Measurements from ENCODE around the gene VPS8. TPM values are rescaled to one million over a fixed set of nuclear protein-coding genes. Genes with fewer than 3 reads are reported as not detected.

Gene VPS8
- total and polyA plus RNA-seq, 5 donors from 2014 or later, result 23.4 to 73.8 (median 26.9) TPM

- H3K27me3 ChIP-seq (ENCODE audit: control insufficient read depth, insufficient read depth, low read length), result no peaks in the 10 kb centered on the region
- no peaks in the 10 kb centered on the region for H3K9me3 ChIP-seq (ENCODE audit: control insufficient read depth in 2 of 2, low read length in 2 of 2)
- H3K4me3 Mint-ChIP-seq, result no peak overlapping the region
- peaks cover 24% of the 10 kb centered on the region for H3K36me3 ChIP-seq (ENCODE audit: control insufficient read depth, insufficient read depth, low read length)
- DNase-seq (no peak), ATAC-seq (ENCODE audit: low read depth in 2 of 2) (no peak)
- H3K4me1 ChIP-seq (ENCODE audit: control insufficient read depth, insufficient read depth, low read length, poor library complexity, severe bottlenecking), result no peaks in the 10 kb centered on the region
- no peak overlapping the region for H3K27ac Mint-ChIP-seq
- no peaks in the 10 kb centered on the region for H3K27me3 Mint-ChIP-seq
- H3K4me3 ChIP-seq (ENCODE audit: low read depth, low read length), result no peak overlapping the region
- peaks cover 0 to 26% (median 14%) of the 10 kb centered on the region in 4 donors for H3K4me1 Mint-ChIP-seq
- H3K9me3 Mint-ChIP-seq, result no peaks in the 10 kb centered on the region
- H3K36me3 Mint-ChIP-seq, result peaks cover 34% of the 10 kb centered on the region
- H3K27ac ChIP-seq (ENCODE audit: insufficient read depth, low read length, poor library complexity, severe bottlenecking), result no peak overlapping the region
Measured at GRCh38 chr3:184825121-184825820, 13.3 kb downstream of the VPS8 start.

- H3K9me3 ChIP-seq (ENCODE audit: control insufficient read depth in 2 of 2, low read length in 2 of 2), result no peaks in the 10 kb centered on the region
- H3K36me3 ChIP-seq (ENCODE audit: control insufficient read depth, insufficient read depth, low read length), result peaks cover 44% of the 10 kb centered on the region
- H3K4me3 ChIP-seq (ENCODE audit: low read depth, low read length), result no peak overlapping the region
- no peaks in the 10 kb centered on the region for H3K4me1 ChIP-seq (ENCODE audit: control insufficient read depth, insufficient read depth, low read length, poor library complexity, severe bottlenecking)
- H3K9me3 Mint-ChIP-seq, result no peaks in the 10 kb centered on the region
- no peak overlapping the region for H3K4me3 Mint-ChIP-seq
- peaks cover 51% of the 10 kb centered on the region for H3K36me3 Mint-ChIP-seq
- H3K27me3 ChIP-seq (ENCODE audit: control insufficient read depth, insufficient read depth, low read length), result no peaks in the 10 kb centered on the region
- H3K27ac ChIP-seq (ENCODE audit: insufficient read depth, low read length, poor library complexity, severe bottlenecking), result no peak overlapping the region
- H3K27ac Mint-ChIP-seq, result no peak overlapping the region
- ATAC-seq (ENCODE audit: low read depth in 2 of 2) (no peak), DNase-seq (no peak)
- H3K4me1 Mint-ChIP-seq, result peaks cover 0 to 25% (median 12%) of the 10 kb centered on the region in 4 donors
- H3K27me3 Mint-ChIP-seq, result no peaks in the 10 kb centered on the region
Measured at GRCh38 chr3:184827572-184827971, 15.6 kb downstream of the VPS8 start.

- peaks cover 69% of the 10 kb centered on the region for H3K36me3 Mint-ChIP-seq
- H3K27me3 ChIP-seq (ENCODE audit: control insufficient read depth, insufficient read depth, low read length), result no peaks in the 10 kb centered on the region
- H3K4me3 Mint-ChIP-seq, result peak overlapping the region in 1 of 4 donors; percentile 74
- H3K27ac Mint-ChIP-seq, result no peak overlapping the region
- DNase-seq (no peak), ATAC-seq (ENCODE audit: low read depth in 2 of 2) (no peak)
- peaks cover 0 to 19% (median 11%) of the 10 kb centered on the region in 4 donors for H3K4me1 Mint-ChIP-seq
- H3K4me3 ChIP-seq (ENCODE audit: low read depth, low read length), result no peak overlapping the region
- H3K36me3 ChIP-seq (ENCODE audit: control insufficient read depth, insufficient read depth, low read length), result peaks cover 75% of the 10 kb centered on the region
- no peaks in the 10 kb centered on the region for H3K4me1 ChIP-seq (ENCODE audit: control insufficient read depth, insufficient read depth, low read length, poor library complexity, severe bottlenecking)
- H3K9me3 ChIP-seq (ENCODE audit: control insufficient read depth in 2 of 2, low read length in 2 of 2), result no peaks in the 10 kb centered on the region
- no peaks in the 10 kb centered on the region for H3K27me3 Mint-ChIP-seq
- no peak overlapping the region for H3K27ac ChIP-seq (ENCODE audit: insufficient read depth, low read length, poor library complexity, severe bottlenecking)
- H3K9me3 Mint-ChIP-seq, result no peaks in the 10 kb centered on the region
Measured at GRCh38 chr3:184832044-184832443, 20.1 kb downstream of the VPS8 start.

- Histone ChIP-seq H3K4me3 (ENCODE audit: low read depth, low read length) (no peak overlapping the region), H3K9me3 (ENCODE audit: control insufficient read depth in 2 of 2, low read length in 2 of 2) (no peaks in the 10 kb centered on the region), H3K36me3 (ENCODE audit: control insufficient read depth, insufficient read depth, low read length) (peaks cover 75% of the 10 kb centered on the region), H3K27ac (ENCODE audit: insufficient read depth, low read length, poor library complexity, severe bottlenecking) (no peak overlapping the region), H3K27me3 (ENCODE audit: control insufficient read depth, insufficient read depth, low read length) (no peaks in the 10 kb centered on the region), H3K4me1 (ENCODE audit: control insufficient read depth, insufficient read depth, low read length, poor library complexity, severe bottlenecking) (no peaks in the 10 kb centered on the region)
- no peaks in the 10 kb centered on the region for H3K27me3 Mint-ChIP-seq
- ATAC-seq (ENCODE audit: low read depth in 2 of 2) (no peak), DNase-seq (no peak)
- no peak overlapping the region for H3K4me3 Mint-ChIP-seq
- H3K36me3 Mint-ChIP-seq, result peaks cover 70% of the 10 kb centered on the region
- peaks cover 0 to 20% (median 10%) of the 10 kb centered on the region in 4 donors for H3K4me1 Mint-ChIP-seq
- H3K27ac Mint-ChIP-seq, result no peak overlapping the region
- no peaks in the 10 kb centered on the region for H3K9me3 Mint-ChIP-seq
Measured at GRCh38 chr3:184832903-184833302, 20.9 kb downstream of the VPS8 start.

- no peaks in the 10 kb centered on the region for H3K4me1 ChIP-seq (ENCODE audit: control insufficient read depth, insufficient read depth, low read length, poor library complexity, severe bottlenecking)
- Mint-ChIP-seq H3K27ac (no peak overlapping the region), H3K9me3 (no peaks in the 10 kb centered on the region), H3K36me3 (peaks cover 67% of the 10 kb centered on the region), H3K4me3 (no peak overlapping the region), H3K27me3 (no peaks in the 10 kb centered on the region), H3K4me1 (peaks cover 0 to 11% (median 7%) of the 10 kb centered on the region in 4 donors)
- ATAC-seq (ENCODE audit: low read depth in 2 of 2), result no peak
- H3K4me3 ChIP-seq (ENCODE audit: low read depth, low read length), result no peak overlapping the region
- DNase-seq, result no peak
- H3K36me3 ChIP-seq (ENCODE audit: control insufficient read depth, insufficient read depth, low read length), result peaks cover 78% of the 10 kb centered on the region
- H3K9me3 ChIP-seq (ENCODE audit: control insufficient read depth in 2 of 2, low read length in 2 of 2), result no peaks in the 10 kb centered on the region
- H3K27me3 ChIP-seq (ENCODE audit: control insufficient read depth, insufficient read depth, low read length), result no peaks in the 10 kb centered on the region
- no peak overlapping the region for H3K27ac ChIP-seq (ENCODE audit: insufficient read depth, low read length, poor library complexity, severe bottlenecking)
Measured at GRCh38 chr3:184836090-184836822, 24.3 kb downstream of the VPS8 start.

GRCh38 chr3:184842433-184842832 is 30.5 kb downstream of the VPS8 start:
- ATAC-seq (ENCODE audit: low read depth in 2 of 2) (no peak), DNase-seq (no peak)
- Histone ChIP-seq H3K27me3 (ENCODE audit: control insufficient read depth, insufficient read depth, low read length) (no peaks in the 10 kb centered on the region), H3K36me3 (ENCODE audit: control insufficient read depth, insufficient read depth, low read length) (peaks cover 23% of the 10 kb centered on the region), H3K4me1 (ENCODE audit: control insufficient read depth, insufficient read depth, low read length, poor library complexity, severe bottlenecking) (no peaks in the 10 kb centered on the region), H3K27ac (ENCODE audit: insufficient read depth, low read length, poor library complexity, severe bottlenecking) (no peak overlapping the region), H3K9me3 (ENCODE audit: control insufficient read depth in 2 of 2, low read length in 2 of 2) (no peaks in the 10 kb centered on the region), H3K4me3 (ENCODE audit: low read depth, low read length) (no peak overlapping the region)
- H3K27me3 Mint-ChIP-seq, result no peaks in the 10 kb centered on the region
- H3K36me3 Mint-ChIP-seq, result peaks cover 34% of the 10 kb centered on the region
- H3K9me3 Mint-ChIP-seq, result no peaks in the 10 kb centered on the region
- H3K27ac Mint-ChIP-seq, result no peak overlapping the region
- no peak overlapping the region for H3K4me3 Mint-ChIP-seq
- peaks cover 0 to 3% (median under 1%) of the 10 kb centered on the region in 4 donors for H3K4me1 Mint-ChIP-seq

GRCh38 chr3:184845819-184846218 is 33.9 kb downstream of the VPS8 start:
- Mint-ChIP-seq H3K4me3 (no peak overlapping the region), H3K4me1 (no peaks in the 10 kb centered on the region), H3K36me3 (peaks cover 30% of the 10 kb centered on the region), H3K27me3 (no peaks in the 10 kb centered on the region), H3K9me3 (no peaks in the 10 kb centered on the region), H3K27ac (no peak overlapping the region)
- H3K27me3 ChIP-seq (ENCODE audit: control insufficient read depth, insufficient read depth, low read length), result no peaks in the 10 kb centered on the region
- no peaks in the 10 kb centered on the region for H3K9me3 ChIP-seq (ENCODE audit: control insufficient read depth in 2 of 2, low read length in 2 of 2)
- no peaks in the 10 kb centered on the region for H3K4me1 ChIP-seq (ENCODE audit: control insufficient read depth, insufficient read depth, low read length, poor library complexity, severe bottlenecking)
- peaks cover 11% of the 10 kb centered on the region for H3K36me3 ChIP-seq (ENCODE audit: control insufficient read depth, insufficient read depth, low read length)
- no peak overlapping the region for H3K27ac ChIP-seq (ENCODE audit: insufficient read depth, low read length, poor library complexity, severe bottlenecking)
- DNase-seq, result no peak
- H3K4me3 ChIP-seq (ENCODE audit: low read depth, low read length), result no peak overlapping the region
- ATAC-seq (ENCODE audit: low read depth in 2 of 2), result no peak

All from CD4-positive, CD25-positive, alpha-beta regulatory T cell (primary cell).